Measurements from ENCODE around the gene MPI. TPM values are rescaled to one million over a fixed set of nuclear protein-coding genes. Genes with fewer than 3 reads are reported as not detected.

Gene MPI
- total RNA-seq, 2 experiments from 2014 or later, result 67.1 to 74.3 TPM

GRCh38 chr15:74888716-74889115, 1.1 kb upstream of the MPI start:
- no peak for ATAC-seq
- intact Hi-C loops (cut with micrococcal nuclease), result no loop called here
- Mint-ChIP-seq H3K27ac (peak overlapping the region; percentile 87), H3K9me3 (no peaks in the 10 kb centered on the region), H3K27me3 (no peaks in the 10 kb centered on the region), H3K36me3 (ENCODE audit: low read depth) (peaks cover 35% of the 10 kb centered on the region), H3K4me1 (ENCODE audit: low read depth) (peaks cover 37% of the 10 kb centered on the region), H3K4me3 (peak overlapping the region; percentile 78)
- ChIA-PET POLR2A (interaction anchor here (1.0 to 2.9 kb wide), 5 partner anchors 12 to 111 kb away, joined by 3 to 19 read pairs (median 4); partner anchors contain the start of gene SCAMP2), CTCF (interaction anchor here (1.5 to 6.5 kb wide), 2 partner anchors 13 to 45 kb away, joined by 8 to 52 read pairs; partner anchors contain the start of gene ULK3)
- no peak for TF ChIP-seq CTCF (IDR thresholded peaks at IDR 0.05)
- no peak for DNase-seq

- peaks cover 39% of the 10 kb centered on the region for H3K4me1 Mint-ChIP-seq (ENCODE audit: low read depth)
- intact Hi-C loops (cut with micrococcal nuclease), result no loop called here
- peak; percentile 12 for ATAC-seq
- H3K9me3 Mint-ChIP-seq, result no peaks in the 10 kb centered on the region
- CTCF ChIA-PET, result interaction anchor here (0.9 to 6.5 kb wide), 5 partner anchors 13 to 118 kb away, joined by 3 to 52 read pairs (median 4); partner anchors contain the start of genes FAM219B and ULK3
- no peaks in the 10 kb centered on the region for H3K27me3 Mint-ChIP-seq
- POLR2A ChIA-PET, result interaction anchor here (1.0 to 2.9 kb wide), 6 partner anchors 11 to 112 kb away, joined by 3 to 19 read pairs (median 4); partner anchors contain the start of gene SCAMP2
- H3K36me3 Mint-ChIP-seq (ENCODE audit: low read depth), result peaks cover 36% of the 10 kb centered on the region
- H3K4me3 Mint-ChIP-seq, result peak overlapping the region; percentile 78
- TF ChIP-seq CTCF (IDR thresholded peaks at IDR 0.05), result no peak
- peak overlapping the region; percentile 87 for H3K27ac Mint-ChIP-seq
- DNase-seq, result peak; percentile 24
Observed at GRCh38 chr15:74889390-74889882, 406 bp upstream of the MPI start.

- ATAC-seq, result no peak
- H3K36me3 Mint-ChIP-seq (ENCODE audit: low read depth), result peaks cover 41% of the 10 kb centered on the region
- no peak for TF ChIP-seq CTCF (IDR thresholded peaks at IDR 0.05)
Observed at GRCh38 chr15:74890665-74890960, 771 bp downstream of the MPI start.

GRCh38 chr15:74891469-74891868, 1.6 kb downstream of the MPI start:
- peaks cover 41% of the 10 kb centered on the region for H3K4me1 Mint-ChIP-seq (ENCODE audit: low read depth)
- intact Hi-C loops (cut with micrococcal nuclease), result no loop called here
- H3K36me3 Mint-ChIP-seq (ENCODE audit: low read depth), result peaks cover 46% of the 10 kb centered on the region
- H3K4me3 Mint-ChIP-seq, result peak overlapping the region; percentile 78
- POLR2A ChIA-PET, result interaction anchor here (0.7 to 2.9 kb wide), 4 partner anchors 9 to 51 kb away, joined by 3 to 19 read pairs (median 3); no protein-coding TSS in a partner anchor
- ATAC-seq, result no peak
- CTCF ChIA-PET, result interaction anchor here (1.6 to 6.5 kb wide), 2 partner anchors 11 to 257 kb away, joined by 4 to 52 read pairs; no protein-coding TSS in a partner anchor
- no peaks in the 10 kb centered on the region for H3K27me3 Mint-ChIP-seq
- no peak for TF ChIP-seq CTCF (IDR thresholded peaks at IDR 0.05)
- H3K27ac Mint-ChIP-seq, result peak overlapping the region; percentile 87
- no peak for DNase-seq
- H3K9me3 Mint-ChIP-seq, result no peaks in the 10 kb centered on the region

More at GRCh38 chr15:74890665-74890960, 771 bp downstream of the MPI start:
- Mint-ChIP-seq H3K4me1 (ENCODE audit: low read depth) (peaks cover 40% of the 10 kb centered on the region), H3K27me3 (no peaks in the 10 kb centered on the region), H3K27ac (peak overlapping the region; percentile 87), H3K9me3 (no peaks in the 10 kb centered on the region), H3K4me3 (peak overlapping the region; percentile 78)
- POLR2A ChIA-PET, result interaction anchor here (1.0 to 2.9 kb wide), 4 partner anchors 10 to 109 kb away, joined by 4 to 19 read pairs (median 4); partner anchors contain the start of genes CSK and SCAMP2
- intact Hi-C loops (cut with micrococcal nuclease), result no loop called here
- CTCF ChIA-PET, result interaction anchor here (6.5 kb wide), 1 partner anchor 11 kb away, joined by 52 read pairs; no protein-coding TSS in a partner anchor
- DNase-seq, result no peak

- Mint-ChIP-seq H3K36me3 (ENCODE audit: low read depth) (peaks cover 51% of the 10 kb centered on the region), H3K9me3 (no peaks in the 10 kb centered on the region), H3K4me1 (ENCODE audit: low read depth) (peaks cover 41% of the 10 kb centered on the region), H3K27me3 (no peaks in the 10 kb centered on the region), H3K27ac (no peak overlapping the region), H3K4me3 (no peak overlapping the region)
- intact Hi-C loops (cut with micrococcal nuclease), result no loop called here
- ATAC-seq (no peak), DNase-seq (no peak)
- ChIA-PET CTCF (interaction anchor here (1.6 to 6.5 kb wide), 2 partner anchors 10 to 257 kb away, joined by 4 to 52 read pairs; no protein-coding TSS in a partner anchor), POLR2A (interaction anchor here (0.7 to 1.2 kb wide), 3 partner anchors 9 to 52 kb away, joined by 3 read pairs; no protein-coding TSS in a partner anchor)
- TF ChIP-seq CTCF (IDR thresholded peaks at IDR 0.05), result no peak
Observed at GRCh38 chr15:74892313-74892712, 2.5 kb downstream of the MPI start.
